ENCODE measurements around the gene COMMD1.

DNA sequence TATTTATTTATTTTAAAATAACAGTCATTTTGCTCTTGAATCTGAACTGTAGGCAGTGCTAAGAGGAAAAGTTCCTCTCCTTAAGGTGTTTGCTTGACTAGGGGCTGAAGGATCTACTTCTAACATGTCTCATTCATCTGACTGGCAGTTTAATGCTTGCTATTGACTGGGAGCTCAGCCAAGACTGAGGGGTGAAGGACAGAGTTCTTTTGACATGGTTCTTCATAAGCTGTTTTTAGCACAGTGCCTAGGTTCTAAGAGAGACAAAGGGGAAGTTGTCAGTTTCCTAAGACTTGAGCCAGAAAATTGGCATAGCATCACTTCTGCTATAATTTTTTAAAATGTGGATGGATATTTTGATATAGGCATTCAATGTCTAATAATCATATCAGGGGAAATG, 73.0 kb downstream of the COMMD1 start:
- TF ChIP-seq, protein P1, sequence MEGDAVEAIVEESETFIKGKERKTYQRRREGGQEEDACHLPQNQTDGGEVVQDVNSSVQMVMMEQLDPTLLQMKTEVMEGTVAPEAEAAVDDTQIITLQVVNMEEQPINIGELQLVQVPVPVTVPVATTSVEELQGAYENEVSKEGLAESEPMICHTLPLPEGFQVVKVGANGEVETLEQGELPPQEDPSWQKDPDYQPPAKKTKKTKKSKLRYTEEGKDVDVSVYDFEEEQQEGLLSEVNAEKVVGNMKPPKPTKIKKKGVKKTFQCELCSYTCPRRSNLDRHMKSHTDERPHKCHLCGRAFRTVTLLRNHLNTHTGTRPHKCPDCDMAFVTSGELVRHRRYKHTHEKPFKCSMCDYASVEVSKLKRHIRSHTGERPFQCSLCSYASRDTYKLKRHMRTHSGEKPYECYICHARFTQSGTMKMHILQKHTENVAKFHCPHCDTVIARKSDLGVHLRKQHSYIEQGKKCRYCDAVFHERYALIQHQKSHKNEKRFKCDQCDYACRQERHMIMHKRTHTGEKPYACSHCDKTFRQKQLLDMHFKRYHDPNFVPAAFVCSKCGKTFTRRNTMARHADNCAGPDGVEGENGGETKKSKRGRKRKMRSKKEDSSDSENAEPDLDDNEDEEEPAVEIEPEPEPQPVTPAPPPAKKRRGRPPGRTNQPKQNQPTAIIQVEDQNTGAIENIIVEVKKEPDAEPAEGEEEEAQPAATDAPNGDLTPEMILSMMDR (conservative IDR thresholded peaks at IDR 0.05; ENCODE audit: low read depth in 2 of 2), result no peak
- TF ChIP-seq POLR2AphosphoS5 (IDR thresholded peaks at IDR 0.05; ENCODE audit: low read depth), result no peak

All from GM23338 (cell line).